Measurements from ENCODE around the gene DENND1A. TPM values are rescaled to one million over a fixed set of nuclear protein-coding genes. Genes with fewer than 3 reads are reported as not detected.

The DENND1A gene
- total and polyA plus RNA-seq, 2 of the 13 experiments (the other 11 are each of a cell fraction or from before 2014, with no cell fraction given): 14.8 to 30.1 TPM

- Histone ChIP-seq H3K4me2 (ENCODE audit: low read depth, low read length) (no peak overlapping the region), H3K27me3 (ENCODE audit: control insufficient read depth in 1 of 2, insufficient read depth in 2 of 2, low read length in 2 of 2) (peaks cover 2 to 48% of the 10 kb centered on the region in 2 experiments; a peak in 3 of 5 replicates), H3K27ac (ENCODE audit: extremely low read length, insufficient read depth, low read length) (no peak overlapping the region), H3K4me3 (replicated peaks in 1 of 3; ENCODE audit: insufficient read depth in 1 of 3, low read depth in 2 of 3, low read length in 3 of 3) (no peak overlapping the region), H3K4me1 (ENCODE audit: insufficient read depth, low read length) (peaks cover 51% of the 10 kb centered on the region), H3K9me3 (ENCODE audit: low read length) (no peaks in the 10 kb centered on the region), H3K9ac (ENCODE audit: insufficient read depth, low read depth, low read length) (no peak overlapping the region), H4K20me1 (ENCODE audit: insufficient read depth, low read length) (no peaks in the 10 kb centered on the region), H3K36me3 (replicated peaks in 1 of 2; ENCODE audit: control insufficient read depth in 1 of 2, insufficient read depth in 2 of 2, low read length in 2 of 2) (no peaks in the 10 kb centered on the region), H3K79me2 (ENCODE audit: insufficient read depth, low read length) (no peaks in the 10 kb centered on the region), H2AFZ (ENCODE audit: low read length) (no peak overlapping the region)
- FAIRE-seq (no peak), ATAC-seq (no peak), DNase-seq (ENCODE audit: low spot score) (no peak)
- BruUV-seq (replicated peaks): no TSS peak
- TF ChIP-seq ZNF747 (CRISPR knock-in tag; IDR thresholded peaks at IDR 0.05; ENCODE audit: borderline replicate concordance) (no peak), ZNF816 (CRISPR knock-in tag; IDR thresholded peaks at IDR 0.05; ENCODE audit: borderline replicate concordance) (no peak), SALL1 (CRISPR knock-in tag; IDR thresholded peaks at IDR 0.05) (no peak), ZNF564 (CRISPR knock-in tag; IDR thresholded peaks at IDR 0.05) (no peak), ZNF143 (CRISPR knock-in tag; IDR thresholded peaks at IDR 0.05) (no peak), PHF21A (CRISPR knock-in tag; IDR thresholded peaks at IDR 0.05) (no peak), KLF12 (CRISPR knock-in tag; IDR thresholded peaks at IDR 0.05; ENCODE audit: borderline replicate concordance) (no peak), CBX2 (IDR thresholded peaks at IDR 0.05; ENCODE audit: low read depth, low read length) (no peak), CBX2 (CRISPR knock-in tag; IDR thresholded peaks at IDR 0.05; ENCODE audit: low read depth) (no peak), ZNF414 (CRISPR knock-in tag; IDR thresholded peaks at IDR 0.05) (no peak), ZNF512 (CRISPR knock-in tag; IDR thresholded peaks at IDR 0.05) (no peak), RBAK (CRISPR knock-in tag; IDR thresholded peaks at IDR 0.05) (no peak), TFDP1 (CRISPR knock-in tag; IDR thresholded peaks at IDR 0.05; ENCODE audit: borderline replicate concordance) (no peak), ZNF138 (CRISPR knock-in tag; IDR thresholded peaks at IDR 0.05; ENCODE audit: low read depth) (no peak), ZNF234 (CRISPR knock-in tag; conservative IDR thresholded peaks at IDR 0.05) (no peak), SMARCE1 (IDR thresholded peaks at IDR 0.05; ENCODE audit: borderline replicate concordance) (no peak), ZNF230 (CRISPR knock-in tag; IDR thresholded peaks at IDR 0.05) (no peak)
- WGBS (ENCODE audit: low lambda C conversion rate): 8% methylated on average over 5 of the region's 5 CpGs
- POLR2A ChIA-PET: no interaction called here
- intact Hi-C loops (cut with micrococcal nuclease; ENCODE audit: unreplicated experiment): no loop called here
- CTCF ChIA-PET (ENCODE audit: low intra/inter-chr PET ratio, low total read pairs): no interaction called here
- in situ Hi-C loops (cut with HindIII; ENCODE audit: extremely low pct_ligation_motif_present, low pct_unique_long_range_greater_than_20kb): no loop called here
These were observed 587.7 kb downstream of the DENND1A start for GRCh38 chr9:123342247-123342646.
